ENCODE results near the gene ZKSCAN7. TPM values are rescaled to one million over a fixed set of nuclear protein-coding genes. Genes with fewer than 3 reads are reported as not detected.

ZKSCAN7 gene
- total RNA-seq, 1 donor from 2014 or later, result 2.7 TPM

DNA sequence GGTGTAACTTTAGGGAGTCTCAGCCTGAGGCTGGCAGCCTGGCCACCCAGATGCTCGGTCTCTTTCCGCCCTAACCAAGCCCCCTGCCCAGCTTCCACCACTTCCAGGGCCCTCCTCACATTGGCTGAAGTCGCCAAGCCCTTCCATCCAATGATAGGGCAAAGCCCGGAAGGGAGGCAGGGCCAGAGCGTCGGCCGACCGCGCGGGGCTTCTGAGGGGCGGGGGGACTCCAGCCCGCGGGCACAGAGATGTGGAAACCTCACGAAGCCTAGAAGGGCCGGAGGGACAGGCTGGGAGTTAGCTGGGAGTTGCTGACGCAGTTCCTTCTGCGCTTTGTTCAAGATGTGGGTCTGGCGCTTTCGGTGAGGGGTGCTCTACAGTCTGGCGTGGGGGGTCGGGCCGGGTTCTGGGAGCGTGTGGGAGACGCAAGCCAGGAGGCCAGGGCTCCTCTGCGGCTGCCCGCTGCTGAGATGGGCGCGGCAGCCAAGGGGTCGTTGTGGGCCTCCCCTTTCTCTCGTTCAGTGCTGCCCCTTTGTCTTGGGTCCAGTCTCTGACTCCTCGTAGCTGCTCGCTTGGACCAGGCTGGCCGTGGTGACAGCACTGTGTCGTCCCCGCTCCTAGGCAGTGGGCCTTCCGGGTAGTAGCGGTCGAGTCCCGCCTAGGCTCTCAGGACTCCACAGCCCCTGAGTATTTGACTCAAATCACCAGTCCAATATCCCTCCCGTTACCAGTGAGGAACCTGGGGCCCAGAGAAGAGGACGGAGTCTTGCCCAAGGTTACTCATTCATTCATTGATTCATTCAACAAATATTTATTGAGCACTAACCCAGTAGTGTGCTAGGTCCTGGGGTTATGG is 29.9 kb downstream of the ZKSCAN7 start, which contains the start of gene ZNF660:
ZNF660 (plus strand) TSS at position 319 of the 856 bp plus-strand sequence. CDS start 9,230 bp downstream, outside the sequence.
- no peaks in the 10 kb centered on the region for H3K27me3 ChIP-seq
- peak within 1 kb of the TSS; percentile 40 for H3K27ac ChIP-seq
- peaks cover 0 to 11% of the 10 kb centered on the region in 2 donors for H3K36me3 ChIP-seq
- H3K4me3 ChIP-seq, result peak within 1 kb of the TSS; percentile 56 to 60
- TF ChIP-seq, protein P1, sequence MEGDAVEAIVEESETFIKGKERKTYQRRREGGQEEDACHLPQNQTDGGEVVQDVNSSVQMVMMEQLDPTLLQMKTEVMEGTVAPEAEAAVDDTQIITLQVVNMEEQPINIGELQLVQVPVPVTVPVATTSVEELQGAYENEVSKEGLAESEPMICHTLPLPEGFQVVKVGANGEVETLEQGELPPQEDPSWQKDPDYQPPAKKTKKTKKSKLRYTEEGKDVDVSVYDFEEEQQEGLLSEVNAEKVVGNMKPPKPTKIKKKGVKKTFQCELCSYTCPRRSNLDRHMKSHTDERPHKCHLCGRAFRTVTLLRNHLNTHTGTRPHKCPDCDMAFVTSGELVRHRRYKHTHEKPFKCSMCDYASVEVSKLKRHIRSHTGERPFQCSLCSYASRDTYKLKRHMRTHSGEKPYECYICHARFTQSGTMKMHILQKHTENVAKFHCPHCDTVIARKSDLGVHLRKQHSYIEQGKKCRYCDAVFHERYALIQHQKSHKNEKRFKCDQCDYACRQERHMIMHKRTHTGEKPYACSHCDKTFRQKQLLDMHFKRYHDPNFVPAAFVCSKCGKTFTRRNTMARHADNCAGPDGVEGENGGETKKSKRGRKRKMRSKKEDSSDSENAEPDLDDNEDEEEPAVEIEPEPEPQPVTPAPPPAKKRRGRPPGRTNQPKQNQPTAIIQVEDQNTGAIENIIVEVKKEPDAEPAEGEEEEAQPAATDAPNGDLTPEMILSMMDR (IDR thresholded peaks at IDR 0.05), result no peak
- no peak for TF ChIP-seq POLR2A (IDR thresholded peaks at IDR 0.05)
- TF ChIP-seq POLR2AphosphoS5 (IDR thresholded peaks at IDR 0.05; ENCODE audit: insufficient read depth in 1 of 2, low read depth in 1 of 2), result peak in 1 of 2 donors; percentile 52
- H3K4me1 ChIP-seq, result no peaks in the 10 kb centered on the region
- intact Hi-C loops (cut with DNase I), result no loop called here
- no peak for DNase-seq (ENCODE audit: extremely low spot score in 2 of 2)
- no peaks in the 10 kb centered on the region for H3K9me3 ChIP-seq

DNA sequence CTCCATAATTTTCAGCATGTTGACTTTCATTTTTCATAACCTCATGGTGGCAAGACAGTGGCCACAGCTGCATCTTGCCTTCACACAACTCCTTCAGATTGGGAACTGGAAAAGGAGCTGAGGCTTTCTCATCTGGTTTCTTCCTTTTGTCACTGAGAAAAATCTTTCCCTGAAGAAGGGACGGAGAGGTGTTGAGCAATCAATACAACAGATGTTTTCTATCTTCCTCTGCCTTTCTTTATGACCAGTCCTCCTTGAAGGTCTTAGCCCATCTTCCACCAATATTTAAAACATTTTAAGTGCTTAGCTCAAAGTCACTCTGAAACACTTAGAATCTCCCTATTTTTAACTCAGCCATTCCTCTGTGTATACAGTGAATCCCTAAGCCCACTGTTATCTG is 41.6 kb downstream of the ZKSCAN7 start:
- Histone ChIP-seq H3K27me3 (no peaks in the 10 kb centered on the region), H3K27ac (no peak overlapping the region), H3K4me3 (no peak overlapping the region), H3K4me1 (no peaks in the 10 kb centered on the region), H3K9me3 (peaks cover 23% of the 10 kb centered on the region), H3K36me3 (peaks cover 0 to 19% of the 10 kb centered on the region in 2 donors)
- DNase-seq (ENCODE audit: extremely low spot score in 2 of 2), result no peak
- intact Hi-C loops (cut with DNase I), result no loop called here
- no peak for TF ChIP-seq POLR2A (IDR thresholded peaks at IDR 0.05)

DNA sequence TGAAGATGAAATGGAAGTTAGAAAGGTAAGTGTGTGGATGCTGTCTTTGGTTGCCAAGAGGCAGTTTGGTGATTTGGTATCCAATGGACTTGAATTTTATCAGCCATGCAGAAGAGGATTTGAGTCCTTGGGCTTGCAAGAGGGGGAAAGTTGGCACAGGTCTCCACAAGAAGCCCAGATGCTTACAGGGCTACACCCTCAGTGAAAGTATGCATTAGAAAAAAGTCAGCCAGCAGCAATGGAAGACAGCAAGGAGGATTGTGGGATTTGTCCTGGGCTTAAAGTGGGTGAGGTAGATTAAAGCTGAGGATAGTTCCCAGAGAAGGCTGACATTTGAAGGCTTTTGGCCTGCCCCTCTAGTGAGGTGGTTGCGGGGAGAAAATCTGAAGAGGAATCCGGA is 46.8 kb downstream of the ZKSCAN7 start:
- intact Hi-C loops (cut with DNase I), result no loop called here

DNA sequence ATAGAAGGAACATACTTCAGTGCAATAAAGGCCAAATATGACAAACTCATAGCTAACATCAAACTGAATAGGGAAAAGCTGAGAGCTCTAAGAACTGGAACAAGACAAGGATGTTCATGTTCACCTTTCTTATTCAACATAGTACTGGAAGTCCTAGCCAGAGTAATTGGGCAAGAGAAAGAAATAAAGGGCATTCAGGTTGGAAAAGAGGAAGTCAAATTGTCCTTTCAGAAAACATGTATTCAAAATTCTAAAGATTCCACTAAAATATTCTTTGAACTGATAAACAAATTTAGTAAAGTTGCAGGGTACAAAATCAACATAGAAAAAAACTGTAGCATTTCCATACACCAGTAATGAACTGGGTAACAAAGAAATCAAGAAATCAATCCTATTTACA is 57.7 kb downstream of the ZKSCAN7 start:
- Histone ChIP-seq H3K9me3 (no peaks in the 10 kb centered on the region), H3K4me1 (no peaks in the 10 kb centered on the region), H3K36me3 (no peaks in the 10 kb centered on the region), H3K27ac (no peak overlapping the region), H3K27me3 (no peaks in the 10 kb centered on the region), H3K4me3 (no peak overlapping the region)
- no peak for DNase-seq (ENCODE audit: extremely low spot score in 2 of 2)
- intact Hi-C loops (cut with DNase I), result no loop called here
- TF ChIP-seq, protein P1 (IDR thresholded peaks at IDR 0.05), result no peak
- no peak for TF ChIP-seq POLR2A (IDR thresholded peaks at IDR 0.05)

More for the DNA sequence above, 46.8 kb downstream of the ZKSCAN7 start:
- peaks cover 2% of the 10 kb centered on the region for H3K9me3 ChIP-seq
- H3K27me3 ChIP-seq, result no peaks in the 10 kb centered on the region
- no peaks in the 10 kb centered on the region for H3K4me1 ChIP-seq
- no peaks in the 10 kb centered on the region for H3K36me3 ChIP-seq
- H3K27ac ChIP-seq, result no peak overlapping the region
- no peak overlapping the region for H3K4me3 ChIP-seq
- DNase-seq (ENCODE audit: extremely low spot score in 2 of 2), result no peak
- no peak for TF ChIP-seq POLR2A (IDR thresholded peaks at IDR 0.05)
- no peak for TF ChIP-seq POLR2AphosphoS5 (IDR thresholded peaks at IDR 0.05; ENCODE audit: insufficient read depth in 1 of 2, low read depth in 1 of 2)
- TF ChIP-seq, protein P1 (IDR thresholded peaks at IDR 0.05), result no peak

Other genes with a start within 250 kb of the ZKSCAN7 start
- gene TCAIM, start 216.4 kb upstream of the ZKSCAN7 start, total RNA-seq, result 17.9 TPM
- 8.8 TPM for gene ZNF445, start 77.5 kb upstream of the ZKSCAN7 start, total RNA-seq
- gene ZNF660, start 29.8 kb downstream of the ZKSCAN7 start, total RNA-seq, result 0.98 TPM
- gene ZNF197, start 69.8 kb downstream of the ZKSCAN7 start, total RNA-seq, result 17.9 TPM
- 9.3 TPM for gene ZNF35, start 93.5 kb downstream of the ZKSCAN7 start, total RNA-seq
- gene ZNF502, start 157.5 kb downstream of the ZKSCAN7 start, total RNA-seq, result 4.4 TPM
- 2.7 TPM for gene ZNF501, start 174.4 kb downstream of the ZKSCAN7 start, total RNA-seq
- gene KIAA1143, start 206.4 kb downstream of the ZKSCAN7 start, total RNA-seq, result 14.0 TPM
- gene KIF15, start 206.6 kb downstream of the ZKSCAN7 start, total RNA-seq, result 2.2 TPM